CD4-positive, alpha-beta T cell treated with Interleukin-12 subunit alpha and Interleukin-12 subunit beta, for 1 hour (primary cell): ENCODE data around the gene SERPINB13.
"Not testable (repeated sequence)": the region's sequence is repeated elsewhere in the genome, so short reads cannot be mapped to it uniquely, and the experiment has no call there.

Experiments
- DNase-seq: peaks from one replicate; pipeline ENCODE4 v3.0.0-alpha.2; 2020

The SERPINB13 gene

GRCh38 chr18:63590966-63591695, 4.0 kb downstream of the SERPINB13 start:
- DNase-seq, result no peak

GRCh38 chr18:63591725-63592124, 4.6 kb downstream of the SERPINB13 start:
- DNase-seq, result no peak

GRCh38 chr18:63592471-63592870, 5.3 kb downstream of the SERPINB13 start:
- no peak for DNase-seq

GRCh38 chr18:63596964-63597363, 9.8 kb downstream of the SERPINB13 start:
- no peak for DNase-seq

- DNase-seq, result no peak
Observed at GRCh38 chr18:63603355-63603754, 16.2 kb downstream of the SERPINB13 start.

- no peak for DNase-seq
Observed at GRCh38 chr18:63603772-63604171, 16.6 kb downstream of the SERPINB13 start.

GRCh38 chr18:63604791-63605567, 17.8 kb downstream of the SERPINB13 start:
- DNase-seq, result no peak

- DNase-seq, result no peak
Observed at GRCh38 chr18:63606526-63606925, 19.4 kb downstream of the SERPINB13 start.

- no peak for DNase-seq
Observed at GRCh38 chr18:63613420-63613819, 26.3 kb downstream of the SERPINB13 start.

GRCh38 chr18:63617049-63617914, 30.1 kb downstream of the SERPINB13 start:
- DNase-seq, result no peak

- DNase-seq, result no peak
Observed at GRCh38 chr18:63617915-63618234, 30.7 kb downstream of the SERPINB13 start.

- no peak for DNase-seq
Observed at GRCh38 chr18:63619661-63620060, 32.5 kb downstream of the SERPINB13 start.

GRCh38 chr18:63624863-63625262, 37.7 kb downstream of the SERPINB13 start:
- no peak for DNase-seq

- no peak for DNase-seq
Observed at GRCh38 chr18:63626431-63626830, 39.3 kb downstream of the SERPINB13 start.

GRCh38 chr18:63627819-63628218, 40.7 kb downstream of the SERPINB13 start:
- no peak for DNase-seq

- DNase-seq, result no peak
Observed at GRCh38 chr18:63637703-63638102, 50.6 kb downstream of the SERPINB13 start.

GRCh38 chr18:63641157-63641680, 54.1 kb downstream of the SERPINB13 start:
- not testable (repeated sequence) for DNase-seq

GRCh38 chr18:63642668-63643356, 55.7 kb downstream of the SERPINB13 start:
- DNase-seq, result not testable (repeated sequence)

- DNase-seq, result not testable (repeated sequence)
Observed at GRCh38 chr18:63644142-63644541, 57.0 kb downstream of the SERPINB13 start, which contains the start of gene SERPINB4. Gene SERPINB4, minus strand, starts transcription at chr18:63644256. Its CDS starts 679 bp downstream, at chr18:63643577.

- DNase-seq, result not testable (repeated sequence)
Observed at GRCh38 chr18:63644694-63645093, 57.6 kb downstream of the SERPINB13 start.

GRCh38 chr18:63646936-63647335, 59.8 kb downstream of the SERPINB13 start:
- DNase-seq, result no peak

GRCh38 chr18:63648241-63648640, 61.1 kb downstream of the SERPINB13 start:
- no peak for DNase-seq
